Inflammatory macrophage treated with lipopolysaccharide for 4 hours (primary cell): ENCODE measurements around the gene FCMR.

Source experiments
- DNase-seq: peaks from one replicate; pipeline ENCODE4 v3.0.0-alpha.2; 2020

FCMR gene

DNA sequence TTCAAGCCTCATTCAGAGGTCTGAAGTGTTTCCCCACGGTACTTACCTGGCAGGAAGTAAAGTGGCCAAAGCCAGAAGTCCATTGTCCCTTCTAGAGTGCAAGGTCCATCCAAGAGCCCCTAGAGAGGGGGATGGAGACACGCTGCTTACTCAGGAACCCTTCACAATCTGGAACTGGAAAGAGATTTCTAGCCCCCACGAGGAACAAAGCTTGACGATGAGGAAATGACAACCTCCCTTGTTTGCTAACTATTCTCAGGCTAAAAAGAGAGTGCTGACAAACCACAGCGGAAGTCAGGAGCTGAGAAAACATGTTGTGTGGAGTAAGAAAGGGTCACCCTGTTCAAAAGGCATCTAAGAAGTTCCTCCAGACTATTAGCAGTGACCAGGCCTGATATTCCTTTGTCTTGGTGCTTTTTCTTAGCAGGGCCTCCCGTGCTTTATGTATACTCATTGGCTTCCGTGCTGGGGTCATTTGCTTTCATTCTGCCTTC lies at the start of gene FCMR:
Gene FCMR, minus strand, starts transcription at position 170 of the 494 bp plus-strand sequence. Its CDS starts 87 bp downstream, at position 83.
- peak; percentile 87 for DNase-seq

GRCh38 chr1:206971029-206971655 lies 49.4 kb upstream of the FCMR start:
- peak; percentile 84 for DNase-seq

GRCh38 chr1:206970446-206970845 lies 48.7 kb upstream of the FCMR start, which contains the start of gene FCAMR:
Gene FCAMR (minus strand): TSS chr1:206970460. CDS start chr1:206970125, 335 bp downstream.
- DNase-seq, result peak; percentile 78

DNA sequence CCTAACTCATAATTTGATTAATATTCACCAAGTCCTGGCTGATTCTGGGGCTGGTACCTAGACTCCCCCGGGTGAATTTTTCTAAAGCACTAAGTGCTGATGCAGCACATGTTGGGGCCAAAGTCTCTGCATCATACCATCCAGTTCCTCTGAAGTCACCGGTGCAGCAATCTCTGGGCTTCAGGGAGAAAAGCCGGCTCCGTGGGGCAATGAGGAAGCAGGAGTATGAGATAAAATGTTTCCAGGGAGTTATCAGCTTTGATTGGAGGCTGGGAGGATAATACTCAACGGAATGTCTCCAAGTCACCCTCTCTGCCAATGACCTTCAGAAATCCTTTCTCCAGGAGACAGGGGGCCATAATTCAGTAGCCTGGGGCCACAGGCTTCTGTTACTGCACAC lies 47.3 kb upstream of the FCMR start:
- peak; percentile 61 for DNase-seq

DNA sequence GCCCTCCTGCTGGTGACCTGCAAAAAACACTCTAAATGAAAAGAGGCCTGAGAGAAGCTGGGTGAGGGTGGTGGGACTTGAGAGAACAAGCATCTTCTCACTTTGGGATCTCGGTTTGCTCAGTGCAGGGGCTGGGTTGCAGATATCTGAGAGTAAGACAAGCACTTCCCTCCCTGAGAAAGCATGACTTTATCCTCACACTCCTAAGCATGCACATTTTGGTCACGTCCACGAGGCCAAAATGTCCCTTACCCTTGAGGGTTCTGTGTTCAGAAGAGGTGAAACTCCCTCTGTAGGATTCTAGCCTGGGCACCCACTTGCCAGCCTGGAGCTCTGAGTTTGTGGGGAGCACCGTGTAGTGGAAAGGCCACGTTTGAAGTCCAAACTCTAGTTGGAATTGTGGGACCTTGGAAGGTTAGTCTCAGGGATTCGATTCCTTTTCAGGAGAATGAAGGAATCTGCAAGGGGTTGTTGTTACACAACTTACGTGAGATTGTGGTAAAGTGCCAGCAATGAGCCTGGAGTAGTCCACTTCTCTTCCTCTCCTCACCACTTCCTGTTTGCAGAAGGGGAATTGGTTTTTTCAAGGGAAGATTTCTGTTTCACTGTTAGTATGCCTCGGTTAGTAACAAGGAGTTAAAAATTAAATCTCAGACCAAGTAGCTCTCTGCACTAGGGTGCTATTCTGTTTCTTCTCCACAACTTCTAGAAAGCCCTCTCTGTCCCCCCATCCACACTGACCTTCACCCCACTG lies 45.5 kb upstream of the FCMR start:
- DNase-seq, result peak; percentile 94

DNA sequence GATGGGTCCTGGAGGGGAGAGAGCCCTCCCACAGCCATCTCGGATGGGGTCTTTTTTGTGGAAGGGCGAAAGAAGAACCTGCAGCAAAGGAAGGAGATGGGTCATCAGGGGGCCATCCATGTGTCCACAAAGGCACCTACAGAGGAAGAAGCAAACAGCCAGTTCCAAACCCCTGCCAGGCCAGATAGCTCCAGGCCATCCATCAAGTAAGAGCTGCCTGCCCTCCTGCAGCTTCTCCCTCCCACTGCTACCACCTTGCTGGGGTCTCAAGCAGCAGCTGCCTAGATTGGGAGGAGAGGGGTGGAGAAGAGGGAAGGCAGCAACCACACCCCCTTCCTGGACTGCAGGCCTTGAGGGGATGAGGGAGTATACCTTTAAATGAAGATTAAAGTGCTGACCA lies 44.0 kb upstream of the FCMR start:
- DNase-seq, result no peak

GRCh38 chr1:206963740-206964139 lies 42.0 kb upstream of the FCMR start:
- DNase-seq, result no peak

GRCh38 chr1:206963119-206963712 lies 41.5 kb upstream of the FCMR start:
- DNase-seq, result no peak

DNA sequence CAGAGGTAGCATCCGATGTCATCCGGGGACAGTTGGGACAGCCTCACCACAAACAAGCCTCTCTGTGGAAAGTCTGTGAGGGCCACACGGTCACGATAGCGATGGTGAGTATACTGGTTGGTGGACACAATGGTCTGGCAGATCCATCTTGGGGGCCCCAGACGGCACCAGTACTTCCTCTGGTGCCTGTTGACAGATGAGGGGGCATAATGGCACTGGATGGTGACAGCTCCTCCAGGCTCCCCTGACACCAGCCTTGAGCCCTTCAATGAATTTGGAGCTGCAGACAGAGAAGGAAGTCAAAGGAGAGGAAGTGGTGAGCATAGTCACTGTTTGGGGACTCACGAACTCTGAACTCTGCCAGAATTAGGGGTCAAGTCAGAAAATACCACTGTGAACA lies 40.5 kb upstream of the FCMR start:
- peak; percentile 48 for DNase-seq

- DNase-seq, result no peak
These were observed 39.9 kb upstream of the FCMR start for GRCh38 chr1:206961668-206962067.

DNA sequence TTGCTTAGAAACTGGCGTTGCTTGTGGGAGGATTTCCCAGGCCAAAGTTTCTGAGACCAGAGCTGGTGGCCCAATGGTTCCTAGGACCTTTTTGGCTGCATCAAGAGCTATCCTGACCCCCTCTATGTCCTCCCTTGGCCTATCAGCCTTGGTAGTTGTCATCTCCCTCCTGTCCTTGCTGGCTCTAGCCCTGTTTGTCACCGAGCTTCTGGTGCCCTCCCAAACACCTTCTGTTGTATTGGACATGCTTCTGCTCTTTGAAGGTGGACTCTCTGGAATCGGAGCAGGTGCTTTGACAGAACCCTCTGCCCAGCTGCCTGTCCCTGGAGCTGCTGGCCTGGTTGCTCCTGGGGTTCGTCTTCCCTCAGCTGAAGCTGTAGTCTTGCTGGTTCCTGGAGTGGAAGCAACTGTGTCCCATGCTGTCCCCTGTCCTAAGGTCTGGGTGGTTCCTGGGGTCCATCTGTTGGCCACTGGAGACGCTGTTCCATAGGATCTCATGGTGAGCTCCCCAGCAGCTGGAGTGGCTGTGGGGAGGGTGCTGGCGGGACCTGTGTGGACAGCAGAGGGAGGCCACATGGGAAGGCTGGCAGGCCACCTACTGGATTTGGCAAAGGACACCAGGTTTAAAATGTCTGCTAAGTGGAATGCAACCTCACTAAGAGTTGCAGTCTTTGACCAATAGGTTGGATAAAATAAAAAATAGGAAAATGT lies 39.1 kb upstream of the FCMR start:
- DNase-seq, result no peak

GRCh38 chr1:206958144-206958543 lies 36.4 kb upstream of the FCMR start:
- DNase-seq, result no peak

- DNase-seq, result no peak
These were observed 35.9 kb upstream of the FCMR start for GRCh38 chr1:206957639-206958038.

- DNase-seq, result peak; percentile 51
These were observed 34.0 kb upstream of the FCMR start for GRCh38 chr1:206955476-206956451.

- no peak for DNase-seq
These were observed 33.0 kb upstream of the FCMR start for GRCh38 chr1:206954459-206955342.

DNA sequence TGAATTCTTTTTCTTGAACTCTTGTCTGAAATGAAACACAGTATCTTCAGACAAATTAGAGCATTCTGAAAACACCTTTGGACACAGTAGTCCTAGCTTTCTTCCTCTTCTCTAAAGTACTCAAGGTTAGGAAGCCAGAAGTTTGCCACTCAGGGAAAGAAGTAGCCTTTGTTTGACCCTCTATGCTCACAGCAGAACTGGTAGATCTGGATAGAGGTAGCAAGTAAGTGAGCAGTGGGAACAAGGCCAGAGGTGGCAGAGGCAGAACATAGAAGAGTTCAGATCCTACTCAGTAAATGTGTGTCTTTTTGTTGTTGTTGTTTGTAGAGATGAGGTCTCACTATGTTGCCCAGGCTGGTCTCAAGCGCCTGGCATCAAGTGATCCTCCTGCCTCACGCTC lies 31.9 kb upstream of the FCMR start:
- no peak for DNase-seq

DNA sequence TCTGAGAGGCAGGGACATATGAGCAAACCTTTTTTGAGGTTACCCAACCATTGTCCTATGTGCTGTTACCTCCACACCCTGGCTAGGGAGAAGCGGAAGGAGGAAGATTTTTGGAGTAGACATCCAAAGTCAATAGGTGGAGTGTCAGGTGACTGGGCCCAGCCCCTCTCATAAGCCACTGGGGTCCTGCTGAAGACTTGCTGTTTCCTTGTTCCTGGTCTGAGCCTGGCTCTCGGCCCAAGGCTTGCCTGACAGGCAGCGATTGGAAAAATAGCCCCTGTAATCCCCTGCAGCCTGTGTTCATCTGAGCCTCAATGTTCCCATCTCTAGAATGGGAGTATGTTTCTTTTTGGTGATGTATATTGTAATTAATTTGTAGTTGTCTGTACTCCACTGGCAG lies 31.4 kb upstream of the FCMR start:
- no peak for DNase-seq

- DNase-seq, result peak; percentile 85
These were observed 30.4 kb upstream of the FCMR start for GRCh38 chr1:206952171-206952570.

- DNase-seq, result no peak
These were observed 29.8 kb upstream of the FCMR start for GRCh38 chr1:206951318-206952100.

GRCh38 chr1:206949641-206950040 lies 27.9 kb upstream of the FCMR start:
- no peak for DNase-seq
